Stimulated activated naive CD8-positive, alpha-beta T cell treated with anti-CD3 and anti-CD28 coated beads, Interleukin-15, amount 100 ng/mL, for 72 hours (primary cell): ENCODE data around the gene ACSS2.

ENCODE experiments used
- ATAC-seq: fragments of 150-1000 bp; cut with Tn5 transposase; 2 replicates; pipeline ENCODE4 v1.10.0; 2021; ENCODE audit warnings: mild to moderate bottlenecking, moderate library complexity
- DNase-seq, 2 donors: peaks; one replicate each; pipeline ENCODE4 v3.0.0; 2021 to 2022
- H3K27ac Mint-ChIP-seq, 2 donors: one replicate each; pipeline ENCODE4 v1.8.0; 2022; ENCODE audit warnings: mild to moderate bottlenecking in 2 of 2, mixed read lengths in 2 of 2, moderate library complexity in 2 of 2
- H3K27me3 Mint-ChIP-seq: one replicate; pipeline ENCODE4 v1.8.0; 2022; ENCODE audit warnings: mixed read lengths
- H3K4me1 Mint-ChIP-seq: one replicate; pipeline ENCODE4 v1.8.0; 2022; ENCODE audit warnings: mild to moderate bottlenecking, mixed read lengths
- H3K4me3 Mint-ChIP-seq, 2 donors: one replicate each; pipeline ENCODE4 v1.8.0; 2022; ENCODE audit warnings: mild to moderate bottlenecking in 2 of 2, mixed read lengths in 2 of 2, moderate library complexity in 1 of 2
- H3K9me3 Mint-ChIP-seq, 2 donors: one replicate each; pipeline ENCODE4 v1.8.0; 2022; ENCODE audit warnings: mixed read lengths in 2 of 2

ACSS2 gene

DNA sequence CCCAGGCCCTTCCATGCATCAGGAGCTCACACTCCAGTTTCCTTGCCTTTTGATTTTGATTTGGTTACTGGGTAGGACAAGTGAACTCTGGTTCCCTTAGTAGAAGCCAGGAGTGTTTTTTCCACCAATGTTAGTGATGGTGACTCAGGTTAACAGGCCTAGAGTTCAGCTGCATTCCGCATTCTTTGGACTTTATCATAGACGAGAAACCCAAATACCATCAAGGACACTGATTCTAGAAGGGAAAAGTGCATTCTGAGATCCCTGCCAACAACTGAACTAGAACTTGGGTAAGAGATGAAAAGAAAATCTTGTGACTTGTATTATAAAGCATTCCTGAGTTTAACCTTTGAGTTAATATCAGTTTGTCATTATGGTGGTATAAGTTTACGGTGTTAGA is 70.2 kb downstream of the ACSS2 start:
- Mint-ChIP-seq H3K9me3 (no peaks in the 10 kb centered on the region), H3K4me3 (no peak overlapping the region), H3K4me1 (peaks cover 11% of the 10 kb centered on the region), H3K27me3 (no peaks in the 10 kb centered on the region), H3K27ac (no peak overlapping the region)
- no peak for ATAC-seq
- DNase-seq: no peak

DNA sequence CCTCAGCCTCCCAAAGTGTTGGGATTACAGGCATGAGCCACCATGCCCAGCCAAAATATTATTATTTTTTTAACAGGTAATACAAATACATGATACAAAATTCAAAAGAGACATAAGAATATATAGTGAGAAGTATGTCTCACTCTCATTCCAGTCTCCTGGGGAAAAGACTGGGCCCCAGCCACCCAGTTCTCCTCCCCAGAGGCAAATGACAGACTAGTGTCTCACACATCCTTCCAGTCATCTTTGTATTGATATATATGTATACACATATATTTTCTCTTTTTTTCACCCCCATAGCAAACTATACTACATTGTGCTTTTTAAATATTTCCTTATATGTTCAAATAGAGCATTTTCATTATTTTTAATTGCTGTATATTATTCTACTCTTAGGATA is 70.9 kb downstream of the ACSS2 start:
- Mint-ChIP-seq H3K27ac (no peak overlapping the region), H3K9me3 (no peaks in the 10 kb centered on the region), H3K27me3 (no peaks in the 10 kb centered on the region), H3K4me3 (no peak overlapping the region), H3K4me1 (peaks cover 11% of the 10 kb centered on the region)
- ATAC-seq (no peak), DNase-seq (no peak)

DNA sequence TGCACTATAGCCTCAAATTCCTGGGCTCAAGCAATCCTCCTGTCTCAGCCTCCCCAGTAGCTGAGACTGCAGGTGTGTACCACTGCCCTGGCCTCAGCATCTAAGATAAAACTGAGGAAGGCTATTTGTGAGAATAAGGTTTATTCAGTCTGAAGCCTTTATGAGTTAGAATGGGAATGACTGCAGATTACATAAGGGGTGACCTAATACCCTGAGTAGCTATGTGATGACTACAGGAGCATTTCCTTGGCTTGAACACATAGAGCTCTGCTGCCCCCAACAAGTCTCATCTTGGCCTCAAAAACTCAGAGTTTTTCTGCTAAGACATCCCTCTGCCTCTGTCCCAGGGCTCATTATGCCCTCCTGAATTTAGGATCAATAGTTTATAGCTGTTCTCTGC is 71.6 kb downstream of the ACSS2 start:
- DNase-seq: no peak
- Mint-ChIP-seq H3K27me3 (no peaks in the 10 kb centered on the region), H3K27ac (no peak overlapping the region), H3K4me3 (no peak overlapping the region), H3K4me1 (peaks cover 11% of the 10 kb centered on the region), H3K9me3 (no peaks in the 10 kb centered on the region)
- ATAC-seq: no peak

DNA sequence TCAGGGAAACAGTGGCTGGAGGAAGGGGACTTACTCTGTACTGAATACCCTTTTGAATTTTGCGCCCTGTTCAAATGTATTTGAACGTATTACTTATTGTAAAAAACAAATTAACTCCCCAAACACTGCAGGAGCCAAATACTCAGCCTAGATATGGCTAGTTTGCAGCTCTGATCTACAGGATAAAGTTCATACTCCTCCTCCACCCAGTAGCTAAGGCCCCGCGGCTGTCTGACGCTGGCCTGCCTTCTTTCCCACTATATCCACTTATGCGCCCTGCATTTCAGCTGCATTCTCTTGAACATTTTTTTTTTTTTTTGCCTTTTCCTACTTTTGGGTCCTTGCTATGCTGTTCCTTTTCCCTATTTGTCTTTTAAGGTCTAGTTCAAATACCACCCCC is 72.7 kb downstream of the ACSS2 start:
- ATAC-seq: no peak
- Mint-ChIP-seq H3K27ac (no peak overlapping the region), H3K9me3 (no peaks in the 10 kb centered on the region), H3K27me3 (no peaks in the 10 kb centered on the region), H3K4me1 (peaks cover 3% of the 10 kb centered on the region), H3K4me3 (no peak overlapping the region)
- no peak for DNase-seq

DNA sequence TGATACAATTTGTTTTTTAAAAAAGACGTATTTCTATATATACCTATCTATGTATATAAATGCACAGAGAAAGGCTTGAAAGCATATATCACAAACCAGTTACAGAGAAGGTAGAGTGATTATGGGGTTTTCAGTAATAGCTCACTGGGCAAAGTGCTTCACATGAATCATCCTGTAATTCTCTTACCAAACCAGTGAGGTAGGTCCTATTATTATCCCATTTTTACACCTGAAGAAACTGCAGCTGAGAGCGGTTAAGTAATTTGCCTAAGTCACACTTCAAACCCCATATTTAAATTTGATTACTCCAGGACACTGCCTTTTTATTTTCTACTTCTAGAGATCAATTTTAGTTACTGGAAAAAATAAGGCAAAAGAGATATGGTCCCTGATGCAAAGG is 74.8 kb downstream of the ACSS2 start:
- DNase-seq (no peak), ATAC-seq (no peak)
- peaks cover 20% of the 10 kb centered on the region for H3K4me1 Mint-ChIP-seq
- H3K9me3 Mint-ChIP-seq: no peaks in the 10 kb centered on the region
- no peak overlapping the region for H3K4me3 Mint-ChIP-seq
- H3K27me3 Mint-ChIP-seq: no peaks in the 10 kb centered on the region
- no peak overlapping the region for H3K27ac Mint-ChIP-seq

DNA sequence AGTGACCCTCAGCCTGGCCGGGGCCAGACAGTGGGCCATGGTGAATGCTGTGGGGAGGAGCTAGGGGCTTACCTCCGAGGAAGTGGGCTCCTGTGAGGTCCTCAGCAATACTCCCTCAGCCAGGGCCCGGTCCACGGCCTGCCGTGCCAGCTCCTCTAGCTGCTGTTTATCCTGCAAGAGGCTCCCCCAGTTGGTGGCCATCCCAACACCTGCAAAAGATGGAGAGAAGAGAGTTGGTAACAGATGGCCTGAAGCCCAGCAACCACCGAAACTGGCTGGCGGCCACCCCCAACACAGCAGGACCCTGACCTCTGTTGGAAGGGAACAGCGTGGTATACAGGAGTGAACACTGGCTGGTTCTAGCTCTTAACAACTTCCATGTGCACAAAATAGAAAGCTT is 75.2 kb downstream of the ACSS2 start:
- Mint-ChIP-seq H3K27me3 (no peaks in the 10 kb centered on the region), H3K27ac (no peak overlapping the region), H3K4me1 (peaks cover 23% of the 10 kb centered on the region), H3K9me3 (no peaks in the 10 kb centered on the region), H3K4me3 (no peak overlapping the region)
- DNase-seq (no peak), ATAC-seq (no peak)

DNA sequence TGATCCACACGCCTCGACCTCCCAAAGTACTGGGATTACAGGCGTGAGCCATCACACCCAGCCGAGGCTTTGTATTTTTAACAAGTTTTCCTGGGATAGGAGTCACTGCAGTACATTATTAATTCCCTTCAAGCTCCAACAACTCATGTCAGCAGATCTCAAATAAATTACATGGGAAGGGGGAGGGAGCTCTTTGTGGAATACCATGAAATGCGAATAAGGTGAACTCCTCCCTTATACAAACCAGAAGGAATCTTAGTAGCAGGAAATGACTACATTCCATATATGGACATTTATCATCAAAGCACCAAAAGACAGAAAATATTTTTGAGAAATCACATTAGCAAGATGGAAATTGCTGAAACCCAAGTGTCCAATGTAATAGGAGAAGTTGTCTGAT is 76.3 kb downstream of the ACSS2 start:
- H3K27ac Mint-ChIP-seq: no peak overlapping the region
- DNase-seq: no peak
- no peak overlapping the region for H3K4me3 Mint-ChIP-seq
- no peak for ATAC-seq
- H3K9me3 Mint-ChIP-seq: no peaks in the 10 kb centered on the region
- peaks cover 23% of the 10 kb centered on the region for H3K4me1 Mint-ChIP-seq
- H3K27me3 Mint-ChIP-seq: no peaks in the 10 kb centered on the region

DNA sequence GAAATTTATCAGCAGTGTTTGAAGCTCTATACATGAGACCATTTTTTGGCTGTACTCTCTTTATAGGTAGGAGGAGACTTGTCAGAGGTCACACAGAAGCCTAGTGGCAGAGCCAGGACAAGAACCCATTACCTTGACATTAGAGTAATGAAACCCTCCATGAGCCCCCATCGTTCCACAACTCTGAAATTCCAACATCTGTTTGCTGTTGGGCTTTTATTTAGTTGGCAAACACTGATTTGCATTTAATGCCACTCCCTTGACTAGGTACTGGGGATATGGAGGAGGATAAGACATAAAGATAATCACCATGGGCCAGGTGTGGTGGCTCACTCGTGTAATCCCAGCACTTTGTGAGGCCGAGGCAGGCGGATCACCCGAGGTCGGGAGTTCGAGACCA is 77.5 kb downstream of the ACSS2 start:
- ATAC-seq (no peak), DNase-seq (no peak)
- Mint-ChIP-seq H3K4me1 (peaks cover 23% of the 10 kb centered on the region), H3K27me3 (no peaks in the 10 kb centered on the region), H3K9me3 (no peaks in the 10 kb centered on the region), H3K4me3 (peak overlapping the region in 1 of 2 donors; percentile 8), H3K27ac (no peak overlapping the region)

DNA sequence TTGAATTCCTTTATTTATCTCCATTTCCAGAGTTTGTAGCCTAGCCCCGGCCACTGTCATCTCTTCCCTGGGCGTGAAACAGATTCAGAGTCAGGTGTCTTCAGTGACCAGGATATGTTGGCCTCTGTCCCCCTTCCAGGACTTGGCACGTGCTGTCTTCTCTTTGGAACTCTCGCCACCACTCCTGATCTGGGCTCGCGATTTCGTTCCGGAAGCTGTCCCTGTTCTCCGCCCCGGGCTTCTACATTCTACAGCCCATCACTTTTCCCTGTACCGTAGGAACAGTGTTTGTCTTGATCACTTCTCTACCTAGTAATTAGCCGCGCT is 78.5 kb downstream of the ACSS2 start:
- no peaks in the 10 kb centered on the region for H3K9me3 Mint-ChIP-seq
- peaks cover 23% of the 10 kb centered on the region for H3K4me1 Mint-ChIP-seq
- ATAC-seq (no peak), DNase-seq (no peak)
- peak overlapping the region; percentile 94 to 98 for H3K27ac Mint-ChIP-seq
- H3K4me3 Mint-ChIP-seq: peak overlapping the region; percentile 89 to 90
- H3K27me3 Mint-ChIP-seq: no peaks in the 10 kb centered on the region

DNA sequence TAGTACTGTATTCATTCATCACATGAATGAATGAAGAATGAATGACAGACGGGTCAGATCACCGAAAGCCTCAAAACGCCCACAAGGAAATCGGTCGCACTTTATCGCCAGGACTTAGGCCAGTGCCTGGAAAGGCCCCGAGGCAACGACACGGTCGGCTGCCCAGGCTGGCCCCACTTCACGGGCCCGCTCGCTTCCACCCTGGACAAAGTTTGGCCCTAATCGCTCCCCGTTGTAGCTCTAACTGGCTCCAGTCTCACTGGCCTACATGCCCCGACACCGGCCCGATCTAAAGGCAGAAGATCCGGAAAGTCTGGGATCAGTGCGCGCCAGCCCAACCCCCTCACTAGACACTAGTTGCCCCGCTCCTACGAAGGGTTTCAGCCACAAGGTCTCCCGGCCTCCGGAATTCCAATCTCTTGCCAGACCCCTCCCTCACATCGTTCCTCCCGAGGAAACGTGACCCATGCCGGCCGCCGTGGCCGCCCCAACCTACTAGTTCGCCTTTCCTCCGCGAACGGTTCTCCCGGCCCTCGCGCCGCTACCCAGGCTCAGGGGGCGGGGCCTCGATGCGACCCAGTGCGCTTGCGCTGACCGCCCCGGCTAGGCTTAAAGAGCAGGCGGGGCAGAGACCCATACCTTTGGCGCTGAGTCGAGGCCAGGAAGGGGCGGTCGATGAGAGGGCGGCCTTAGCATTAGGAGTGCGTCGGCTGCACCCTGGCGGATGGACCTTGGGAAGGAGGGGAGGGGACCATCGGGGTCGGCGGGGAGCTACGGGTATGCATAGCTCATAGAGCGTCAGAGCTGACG is 79.0 kb downstream of the ACSS2 start, which contains the start of the genes GSS and MYH7B:
GSS (minus strand) TSS at position 576 of the 810 bp plus-strand sequence. CDS start 3,954 bp downstream, outside the sequence.
MYH7B (plus strand) TSS at position 638 of the 810 bp plus-strand sequence. CDS start 22,138 bp downstream, outside the sequence.
- no peaks in the 10 kb centered on the region for H3K27me3 Mint-ChIP-seq
- H3K4me1 Mint-ChIP-seq: peaks cover 24% of the 10 kb centered on the region
- H3K27ac Mint-ChIP-seq: peak within 1 kb of the TSS; percentile 94 to 98
- peak within 1 kb of the TSS; percentile 89 to 90 for H3K4me3 Mint-ChIP-seq
- DNase-seq: peak; percentile 98
- no peaks in the 10 kb centered on the region for H3K9me3 Mint-ChIP-seq
- peak; percentile 96 for ATAC-seq

DNA sequence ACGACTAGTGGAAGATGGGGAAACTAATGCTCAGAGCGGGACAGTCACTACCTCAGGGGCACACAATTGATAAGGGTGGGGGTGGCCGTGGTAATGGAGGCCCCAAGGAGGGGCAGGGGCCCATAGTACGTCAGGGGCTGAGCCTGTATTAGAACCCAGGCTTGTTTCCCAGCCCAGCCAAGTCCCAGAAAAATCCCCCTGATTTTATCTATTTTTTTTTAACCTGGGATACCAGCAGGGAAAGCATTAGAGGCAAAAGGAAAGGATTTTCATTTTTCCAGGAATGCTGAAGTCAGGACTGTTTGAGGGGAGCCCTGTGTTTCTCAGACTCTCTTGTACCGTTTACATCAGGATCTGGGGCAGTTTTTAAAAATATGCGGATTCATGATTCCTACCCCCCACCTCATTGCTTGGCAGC is 79.6 kb downstream of the ACSS2 start:
- Mint-ChIP-seq H3K4me1 (peaks cover 30% of the 10 kb centered on the region), H3K4me3 (peak overlapping the region; percentile 89 to 90), H3K9me3 (no peaks in the 10 kb centered on the region), H3K27me3 (no peaks in the 10 kb centered on the region), H3K27ac (peak overlapping the region; percentile 94 to 98)
- DNase-seq (no peak), ATAC-seq (no peak)

DNA sequence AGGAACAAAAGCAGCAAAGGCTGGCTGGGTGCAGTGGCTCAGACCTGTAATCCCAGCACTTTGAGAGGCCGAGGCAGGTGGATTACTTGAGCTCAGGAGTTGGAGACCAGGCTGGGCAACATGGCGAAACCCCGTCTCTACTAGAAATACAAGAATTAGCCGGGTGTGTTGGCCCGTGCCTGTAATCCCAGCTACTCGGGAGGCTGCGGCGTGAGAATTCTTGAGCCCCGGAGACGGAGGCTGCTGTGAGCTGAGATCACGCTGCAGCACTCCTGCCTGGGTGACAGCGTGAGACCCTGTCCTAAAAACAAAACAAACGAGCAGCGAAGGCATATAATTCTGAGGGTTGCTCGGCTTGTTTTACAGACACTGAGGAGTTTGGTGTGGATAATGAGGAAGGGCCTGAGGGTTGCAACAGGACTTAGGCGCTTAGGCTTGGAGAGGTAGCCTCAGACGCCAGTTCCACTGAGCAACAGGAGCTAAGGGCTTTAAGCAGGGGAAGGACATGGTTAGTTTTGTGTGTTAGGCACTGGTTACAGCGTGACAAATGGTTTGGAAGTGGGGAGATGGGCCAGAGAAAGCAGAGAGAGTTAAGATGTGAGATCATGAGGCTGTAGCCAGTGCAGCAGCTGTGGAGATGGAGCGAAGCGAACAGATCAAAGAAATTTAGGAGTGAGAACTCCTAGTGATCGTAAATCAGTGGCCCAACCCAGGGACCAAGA is 80.5 kb downstream of the ACSS2 start:
- Mint-ChIP-seq H3K9me3 (no peaks in the 10 kb centered on the region), H3K27ac (peak overlapping the region in 1 of 2 donors; percentile 20), H3K4me1 (peaks cover 30% of the 10 kb centered on the region), H3K4me3 (no peak overlapping the region), H3K27me3 (no peaks in the 10 kb centered on the region)
- DNase-seq (no peak), ATAC-seq (no peak)

DNA sequence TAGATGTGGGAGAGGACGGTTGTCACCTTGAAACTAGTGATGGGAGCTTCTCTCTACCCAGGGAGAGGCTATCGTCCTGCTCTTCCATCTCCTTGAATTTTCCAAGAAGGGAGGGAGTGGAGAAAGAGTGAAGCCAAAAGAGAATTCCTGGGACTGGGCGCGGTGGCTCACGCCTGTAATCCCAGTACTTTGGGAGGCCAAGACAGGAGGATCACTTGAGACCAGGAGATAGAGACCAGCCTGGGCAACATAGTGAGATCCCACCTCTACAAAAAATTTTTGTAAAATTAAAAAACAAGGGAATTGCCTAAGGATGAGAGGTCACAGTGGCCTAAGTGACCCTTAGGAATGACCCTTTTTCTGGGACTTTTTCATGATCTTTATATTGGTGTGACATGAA is 88.1 kb downstream of the ACSS2 start:
- H3K27me3 Mint-ChIP-seq: no peaks in the 10 kb centered on the region
- no peak overlapping the region for H3K27ac Mint-ChIP-seq
- H3K4me1 Mint-ChIP-seq: peaks cover 7% of the 10 kb centered on the region
- H3K4me3 Mint-ChIP-seq: no peak overlapping the region
- no peaks in the 10 kb centered on the region for H3K9me3 Mint-ChIP-seq
- ATAC-seq (no peak), DNase-seq (no peak)

DNA sequence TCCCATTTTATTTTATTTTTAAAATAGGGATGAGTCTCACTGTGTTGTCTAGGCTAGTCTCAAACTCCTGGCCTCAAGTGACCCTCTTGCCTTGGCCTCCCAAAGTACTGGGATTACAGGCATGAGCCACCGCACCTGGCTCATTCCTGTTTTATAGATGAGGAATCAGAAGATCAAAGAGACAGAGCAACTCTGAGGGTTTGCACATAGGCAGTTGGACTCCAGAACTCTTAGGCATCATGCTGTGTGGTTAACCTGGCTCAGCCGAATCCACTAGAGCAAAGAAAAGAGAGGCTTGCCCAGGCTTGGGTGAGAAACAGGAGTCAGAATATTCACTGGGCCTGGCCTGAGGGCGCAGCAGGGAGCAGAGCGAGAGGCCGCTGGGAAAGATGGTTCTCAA is 88.6 kb downstream of the ACSS2 start:
- peaks cover 7% of the 10 kb centered on the region for H3K4me1 Mint-ChIP-seq
- ATAC-seq (no peak), DNase-seq (no peak)
- no peak overlapping the region for H3K4me3 Mint-ChIP-seq
- H3K27me3 Mint-ChIP-seq: no peaks in the 10 kb centered on the region
- H3K27ac Mint-ChIP-seq: peak overlapping the region in 1 of 2 donors; percentile 52
- no peaks in the 10 kb centered on the region for H3K9me3 Mint-ChIP-seq

DNA sequence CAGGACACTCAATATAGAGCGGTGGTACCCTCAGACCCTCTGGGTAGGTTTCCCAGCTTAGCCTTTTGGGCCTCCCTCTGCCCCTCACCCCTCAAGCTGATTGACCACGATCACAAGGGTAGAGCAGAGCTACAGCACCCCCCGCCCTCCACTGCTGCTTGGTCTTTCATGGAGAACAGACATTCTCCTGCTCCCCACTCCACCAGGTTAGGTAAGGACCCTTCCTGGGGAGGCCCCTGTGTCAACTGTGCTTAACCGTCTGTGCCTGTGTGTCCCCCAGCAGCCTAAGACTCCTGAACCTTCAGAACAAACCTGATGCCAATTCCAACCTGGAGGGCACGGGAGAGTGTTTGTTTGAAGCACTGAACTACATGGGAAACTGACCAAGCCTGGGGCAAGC is 91.0 kb downstream of the ACSS2 start:
- Mint-ChIP-seq H3K9me3 (no peaks in the 10 kb centered on the region), H3K27ac (no peak overlapping the region), H3K4me3 (no peak overlapping the region), H3K27me3 (no peaks in the 10 kb centered on the region), H3K4me1 (no peaks in the 10 kb centered on the region)
- no peak for ATAC-seq
- DNase-seq: no peak

DNA sequence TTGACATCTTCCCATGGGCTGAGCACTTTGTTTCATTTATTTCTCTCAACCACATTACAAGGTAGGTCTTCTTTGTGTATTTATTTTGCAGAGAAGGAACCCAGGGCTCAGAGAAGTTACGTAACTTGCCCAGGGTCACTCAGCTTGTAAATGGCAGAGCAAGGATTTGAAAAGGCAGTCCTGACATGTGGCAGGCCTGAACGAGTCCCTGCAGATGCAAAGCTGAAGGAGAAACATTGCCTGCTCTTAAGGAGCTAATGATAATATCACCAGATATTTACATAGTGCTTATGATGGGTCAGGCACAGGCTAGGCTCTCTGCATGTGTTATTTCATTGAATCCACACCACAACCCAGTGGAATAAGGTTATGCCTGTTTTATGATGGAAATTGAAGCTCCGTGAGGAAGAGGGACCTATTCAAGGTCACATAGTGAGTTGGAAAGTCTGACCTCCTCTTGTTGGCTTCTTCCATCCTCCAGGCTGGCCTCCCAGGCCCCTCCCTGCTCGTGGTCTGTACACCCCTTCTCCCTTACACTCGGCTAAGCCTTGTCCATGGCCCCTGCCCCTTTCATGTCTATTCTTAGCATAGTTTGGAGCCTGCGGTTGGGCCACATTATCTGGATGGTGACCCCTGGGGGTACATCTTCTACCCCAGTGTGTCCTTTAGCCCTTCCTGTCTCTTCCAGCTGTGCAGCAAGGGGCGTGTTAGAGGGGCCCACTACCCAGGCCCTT is 91.8 kb downstream of the ACSS2 start:
- no peak for ATAC-seq
- H3K4me3 Mint-ChIP-seq: no peak overlapping the region
- DNase-seq: no peak
- no peaks in the 10 kb centered on the region for H3K4me1 Mint-ChIP-seq
- H3K9me3 Mint-ChIP-seq: no peaks in the 10 kb centered on the region
- peak overlapping the region; percentile 61 to 83 for H3K27ac Mint-ChIP-seq
- H3K27me3 Mint-ChIP-seq: no peaks in the 10 kb centered on the region
